Brain microvascular endothelial cell (primary cell): Measurements from ENCODE around the gene C1QBP.

ENCODE experiments used
- DNase-seq: peaks from one replicate; pipeline ENCODE4 v3.0.0-alpha.2; 2020
- H3K27ac ChIP-seq: fragments of 250-450 bp; sonication (Bioruptor Pico); 2 replicates; pipeline ENCODE4 v1.5.1; 2020; ENCODE audit warnings: mild to moderate bottlenecking, moderate library complexity
- H3K27me3 ChIP-seq: fragments of 250-450 bp; sonication (Bioruptor Pico); replicated peaks from 2 replicates; pipeline ENCODE4 v1.5.1; 2020; ENCODE audit warnings: mild to moderate bottlenecking
- H3K36me3 ChIP-seq: fragments of 250-450 bp; sonication (Bioruptor Pico); replicated peaks from 2 replicates; pipeline ENCODE4 v1.5.1; 2020; ENCODE audit warnings: mild to moderate bottlenecking
- H3K4me3 ChIP-seq: 2 replicates; pipeline ENCODE4 v1.5.1; 2011; ENCODE audit warnings: low read depth, mild to moderate bottlenecking, control low read depth, low read length, moderate library complexity
- in situ Hi-C: cut with HindIII; loops from 2 replicates; pipeline ENCODE4 v1.10.0; 2017; ENCODE audit warnings: low sequenced_read_pairs, low pct_ligation_motif_present
- TF ChIP-seq, protein P1 (sequence below): IDR thresholded peaks from 2 replicates; pipeline ENCODE4 v1.5.1; 2011; ENCODE audit warnings: low read depth, mild to moderate bottlenecking, moderate library complexity, low read length, control low read depth, inconsistent platforms; ENCODE audit errors: missing control alignments

The C1QBP gene, protein sequence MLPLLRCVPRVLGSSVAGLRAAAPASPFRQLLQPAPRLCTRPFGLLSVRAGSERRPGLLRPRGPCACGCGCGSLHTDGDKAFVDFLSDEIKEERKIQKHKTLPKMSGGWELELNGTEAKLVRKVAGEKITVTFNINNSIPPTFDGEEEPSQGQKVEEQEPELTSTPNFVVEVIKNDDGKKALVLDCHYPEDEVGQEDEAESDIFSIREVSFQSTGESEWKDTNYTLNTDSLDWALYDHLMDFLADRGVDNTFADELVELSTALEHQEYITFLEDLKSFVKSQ

DNA sequence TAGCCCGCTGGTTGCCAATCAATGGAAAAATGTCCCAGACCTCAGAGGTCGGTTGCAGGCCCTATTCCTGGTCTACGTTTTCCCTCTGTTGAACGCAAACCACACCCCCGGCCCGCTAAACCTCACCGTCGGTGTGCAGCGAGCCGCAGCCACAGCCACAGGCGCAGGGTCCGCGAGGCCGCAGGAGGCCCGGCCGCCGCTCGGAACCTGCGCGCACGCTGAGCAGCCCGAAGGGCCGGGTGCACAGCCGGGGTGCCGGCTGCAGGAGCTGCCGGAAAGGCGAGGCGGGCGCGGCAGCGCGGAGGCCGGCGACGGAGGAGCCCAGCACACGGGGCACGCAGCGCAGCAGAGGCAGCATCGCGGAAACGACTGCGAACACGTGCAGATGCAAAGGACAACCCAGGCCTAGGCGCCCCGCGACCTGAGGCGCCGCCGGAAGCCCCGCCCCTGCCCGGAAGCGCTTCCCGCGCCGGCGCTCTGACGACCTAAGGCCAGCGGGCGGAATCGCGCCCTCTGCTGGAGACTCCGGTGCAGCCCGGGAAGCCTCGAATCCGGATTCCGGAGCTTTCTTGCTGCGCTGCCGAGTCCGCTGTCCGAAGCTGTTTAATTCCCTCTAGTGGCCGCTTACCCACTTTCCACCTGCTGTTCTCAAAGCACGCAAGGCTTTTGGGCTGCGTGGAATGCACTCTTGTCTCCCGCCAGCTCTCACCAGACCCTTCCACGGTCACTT, at the start of gene C1QBP:
Gene C1QBP (minus strand): TSS at position 440 of the 730 bp plus-strand sequence. CDS start 82 bp downstream, at position 358.
- Histone ChIP-seq H3K27ac (peak within 1 kb of the TSS; percentile 58), H3K27me3 (no peaks in the 10 kb centered on the region), H3K36me3 (peaks cover 35% of the 10 kb centered on the region), H3K4me3 (peak within 1 kb of the TSS; percentile 84)
- peak; percentile 92 for DNase-seq
- TF ChIP-seq, protein P1, sequence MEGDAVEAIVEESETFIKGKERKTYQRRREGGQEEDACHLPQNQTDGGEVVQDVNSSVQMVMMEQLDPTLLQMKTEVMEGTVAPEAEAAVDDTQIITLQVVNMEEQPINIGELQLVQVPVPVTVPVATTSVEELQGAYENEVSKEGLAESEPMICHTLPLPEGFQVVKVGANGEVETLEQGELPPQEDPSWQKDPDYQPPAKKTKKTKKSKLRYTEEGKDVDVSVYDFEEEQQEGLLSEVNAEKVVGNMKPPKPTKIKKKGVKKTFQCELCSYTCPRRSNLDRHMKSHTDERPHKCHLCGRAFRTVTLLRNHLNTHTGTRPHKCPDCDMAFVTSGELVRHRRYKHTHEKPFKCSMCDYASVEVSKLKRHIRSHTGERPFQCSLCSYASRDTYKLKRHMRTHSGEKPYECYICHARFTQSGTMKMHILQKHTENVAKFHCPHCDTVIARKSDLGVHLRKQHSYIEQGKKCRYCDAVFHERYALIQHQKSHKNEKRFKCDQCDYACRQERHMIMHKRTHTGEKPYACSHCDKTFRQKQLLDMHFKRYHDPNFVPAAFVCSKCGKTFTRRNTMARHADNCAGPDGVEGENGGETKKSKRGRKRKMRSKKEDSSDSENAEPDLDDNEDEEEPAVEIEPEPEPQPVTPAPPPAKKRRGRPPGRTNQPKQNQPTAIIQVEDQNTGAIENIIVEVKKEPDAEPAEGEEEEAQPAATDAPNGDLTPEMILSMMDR = peak; percentile 92
- in situ Hi-C loops = no loop called here

DNA sequence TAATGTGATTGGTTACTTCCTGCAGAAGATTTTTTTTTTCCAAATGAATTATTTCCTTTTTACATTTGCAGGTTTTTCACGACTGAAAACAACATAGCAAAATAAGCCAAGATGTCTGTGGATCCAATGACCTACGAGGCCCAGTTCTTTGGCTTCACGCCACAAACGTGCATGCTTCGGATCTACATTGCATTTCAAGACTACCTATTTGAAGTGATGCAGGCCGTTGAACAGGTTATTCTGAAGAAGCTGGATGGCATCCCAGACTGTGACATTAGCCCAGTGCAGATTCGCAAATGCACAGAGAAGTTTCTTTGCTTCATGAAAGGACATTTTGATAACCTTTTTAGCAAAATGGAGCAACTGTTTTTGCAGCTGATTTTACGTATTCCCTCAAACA, 49.8 kb upstream of the C1QBP start:
- Histone ChIP-seq H3K27me3 (no peaks in the 10 kb centered on the region), H3K4me3 (no peak overlapping the region), H3K27ac (no peak overlapping the region), H3K36me3 (peaks cover 10% of the 10 kb centered on the region)
- TF ChIP-seq, protein P1 = no peak
- no peak for DNase-seq
- in situ Hi-C loops = no loop called here

DNA sequence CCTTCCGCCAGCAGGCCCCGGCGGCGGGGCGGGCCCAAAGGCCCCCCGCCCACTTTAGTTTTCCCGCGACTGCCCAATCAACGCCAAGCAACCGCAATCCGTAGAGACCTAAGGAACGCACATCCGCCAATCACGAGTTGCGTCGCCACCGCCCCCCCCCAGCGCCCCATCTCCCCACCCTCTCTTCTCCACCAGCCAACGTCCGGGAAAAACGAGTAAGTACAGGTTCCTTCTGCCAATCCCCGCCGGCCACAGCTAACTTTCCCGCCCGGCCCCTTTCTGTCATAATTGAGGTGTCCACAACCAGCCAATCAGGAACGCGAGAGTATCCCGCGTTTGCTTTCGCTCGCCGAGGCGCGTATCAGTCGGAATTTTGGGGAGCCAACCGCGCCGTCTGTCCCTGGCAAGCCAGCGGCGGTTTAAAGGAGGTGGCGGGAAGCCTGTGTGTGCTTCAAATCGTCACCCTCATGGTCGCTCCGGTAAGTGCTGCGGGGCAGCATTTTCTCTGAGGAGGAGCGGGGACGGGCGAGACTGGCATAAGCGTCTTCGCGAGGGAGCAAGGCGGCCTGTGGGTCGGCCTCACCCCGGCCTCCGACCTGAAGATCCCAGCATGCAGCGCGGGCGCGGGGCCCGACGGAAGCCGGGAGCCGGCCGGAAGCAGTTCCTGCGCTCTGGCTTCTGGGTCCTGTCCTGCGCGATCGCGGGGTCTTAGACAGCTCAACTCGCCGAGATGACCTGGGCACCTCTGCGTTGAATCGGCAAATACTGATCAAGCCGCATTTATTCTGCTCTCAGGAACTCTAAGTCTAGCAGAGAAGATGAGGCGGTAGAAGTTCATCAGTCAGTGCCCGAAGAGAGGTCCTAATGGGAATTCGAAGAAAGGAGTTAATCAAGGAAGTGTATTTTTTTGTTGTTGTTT, 47.5 kb upstream of the C1QBP start, which contains the start of gene MIS12:
Gene MIS12 (plus strand): TSS at position 361 of the 919 bp plus-strand sequence. CDS start 2,297 bp downstream, outside the sequence.
- TF ChIP-seq, protein P1 = no peak
- in situ Hi-C loops = no loop called here
- Histone ChIP-seq H3K36me3 (peaks cover 19% of the 10 kb centered on the region), H3K4me3 (peak within 1 kb of the TSS; percentile 95), H3K27ac (peak within 1 kb of the TSS; percentile 99), H3K27me3 (no peaks in the 10 kb centered on the region)
- peak; percentile 100 for DNase-seq

DNA sequence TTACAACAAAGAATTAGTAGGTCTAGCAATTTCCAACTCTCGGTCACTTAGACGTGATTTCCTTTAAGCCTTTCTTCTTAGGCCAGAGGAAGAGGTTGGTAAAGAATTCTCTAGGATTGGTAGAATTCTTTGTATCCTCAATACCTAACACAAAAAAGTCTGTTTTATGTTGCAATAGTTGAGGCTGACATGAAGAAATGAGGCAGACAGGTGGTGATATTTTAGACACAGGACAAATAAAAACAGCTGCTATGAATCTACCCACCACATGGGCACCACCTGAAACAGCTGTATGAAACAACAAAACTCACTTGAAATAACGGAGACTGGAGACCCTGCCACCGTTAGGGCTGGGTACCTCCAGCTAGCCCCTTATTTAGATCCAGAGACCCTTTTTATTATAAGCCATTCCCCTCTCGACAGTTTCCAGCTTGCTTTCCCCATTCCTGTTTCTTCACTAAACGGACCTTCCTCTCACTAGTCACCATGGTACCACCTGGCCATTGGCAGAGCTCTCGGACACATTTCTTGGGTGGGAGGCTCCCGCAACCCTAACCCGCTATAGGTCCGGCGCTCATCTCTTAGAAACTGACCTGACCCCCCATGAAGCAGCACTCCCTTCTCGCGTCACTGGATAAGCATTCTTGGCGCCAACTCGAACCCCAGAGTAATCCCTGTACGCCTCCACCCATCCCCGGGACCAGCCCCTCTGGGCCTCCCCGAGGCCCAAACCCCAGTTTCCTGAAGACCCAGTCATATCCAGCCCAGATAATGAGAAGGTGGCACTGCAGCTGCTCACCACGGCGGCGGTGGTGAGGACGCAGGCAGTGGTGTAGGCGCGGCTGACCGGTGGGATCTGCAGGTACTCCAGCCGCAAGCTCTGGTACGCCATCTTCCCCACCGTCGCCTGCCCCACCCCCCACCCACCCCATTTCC, 46.6 kb upstream of the C1QBP start, which contains the start of gene DERL2:
Gene DERL2 (minus strand): TSS at position 909 of the 936 bp plus-strand sequence. CDS start 17 bp downstream, at position 892.
- Histone ChIP-seq H3K4me3 (peak within 1 kb of the TSS; percentile 95), H3K36me3 (peaks cover 19% of the 10 kb centered on the region), H3K27ac (peak within 1 kb of the TSS; percentile 99), H3K27me3 (no peaks in the 10 kb centered on the region)
- TF ChIP-seq, protein P1 = no peak
- in situ Hi-C loops = no loop called here
- DNase-seq = peak; percentile 10
